ENCODE measurements around the gene TMEM135.
A peak's percentile ranks its signal among the peaks of the same experiment; 100 is the strongest.

TMEM135 gene

DNA sequence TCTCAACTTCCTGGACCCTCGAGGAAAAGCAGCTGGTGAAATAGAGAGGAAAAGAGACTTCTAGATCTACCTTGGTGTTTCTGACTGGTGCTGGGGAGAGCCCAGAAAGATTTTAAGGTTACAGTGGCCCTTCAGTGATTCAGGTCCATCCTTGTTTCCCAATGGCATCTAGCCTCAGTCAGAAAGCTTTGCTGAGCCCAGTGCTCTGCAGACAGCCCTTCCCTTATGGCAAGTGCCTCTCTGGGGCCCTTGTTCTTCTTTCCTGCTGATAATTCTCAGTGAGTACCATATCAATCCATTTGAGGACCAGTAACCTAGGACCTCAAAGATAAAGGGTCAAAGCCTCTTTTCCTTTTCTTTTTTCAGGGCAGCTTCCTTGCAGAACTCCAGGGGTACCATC lies 25.1 kb upstream of the TMEM135 start:
- Histone ChIP-seq H4K5ac (ENCODE audit: low read length) (no peak overlapping the region), H3K4me1 (ENCODE audit: control insufficient read depth, low read depth, low read length) (peaks cover 2% of the 10 kb centered on the region), H3K18ac (ENCODE audit: low read length) (no peak overlapping the region), H3K27me3 (ENCODE audit: insufficient read depth, low read length, poor library complexity) (no peaks in the 10 kb centered on the region), H2BK5ac (ENCODE audit: low read length) (no peak overlapping the region), H3K4me2 (ENCODE audit: low read length) (no peak overlapping the region), H2BK15ac (replicated peaks; ENCODE audit: low read depth) (no peak overlapping the region), H4K8ac (ENCODE audit: low read depth, low read length) (no peak overlapping the region), H3K4me3 (ENCODE audit: low read length) (no peak overlapping the region), H2AK5ac (ENCODE audit: low read length) (no peak overlapping the region), H3K9ac (ENCODE audit: low read length) (no peak overlapping the region), H3K36me3 (ENCODE audit: control insufficient read depth, insufficient read depth, low read length) (no peaks in the 10 kb centered on the region), H3K4ac (ENCODE audit: low read depth, low read length) (no peak overlapping the region), H3K27ac (ENCODE audit: low read depth, low read length) (no peak overlapping the region), H2BK120ac (ENCODE audit: low read depth, low read length) (no peak overlapping the region), H3K79me1 (ENCODE audit: low read length) (no peaks in the 10 kb centered on the region), H3K79me2 (ENCODE audit: control insufficient read depth, insufficient read depth, low read length) (no peaks in the 10 kb centered on the region), H3K23ac (ENCODE audit: low read length) (no peak overlapping the region), H3K56ac (ENCODE audit: low read length) (no peak overlapping the region)
- DNase-seq: no peak
- no CpG with 5 or more reads among the region's 1 CpG for WGBS (ENCODE audit: extremely low coverage, insufficient coverage, low lambda C conversion rate)

GRCh38 chr11:87013912-87014825 lies 23.6 kb upstream of the TMEM135 start:
- H3K27ac ChIP-seq (ENCODE audit: low read depth, low read length): no peak overlapping the region
- no peak overlapping the region for H3K18ac ChIP-seq (ENCODE audit: low read length)
- H3K4ac ChIP-seq (ENCODE audit: low read depth, low read length): no peak overlapping the region

GRCh38 chr11:87015645-87016044 lies 22.1 kb upstream of the TMEM135 start:
- Histone ChIP-seq H3K9ac (ENCODE audit: low read length) (no peak overlapping the region), H2AK5ac (ENCODE audit: low read length) (no peak overlapping the region), H3K27ac (ENCODE audit: low read depth, low read length) (no peak overlapping the region), H3K18ac (ENCODE audit: low read length) (no peak overlapping the region), H3K79me2 (ENCODE audit: control insufficient read depth, insufficient read depth, low read length) (no peaks in the 10 kb centered on the region), H3K4me1 (ENCODE audit: control insufficient read depth, low read depth, low read length) (peaks cover 7% of the 10 kb centered on the region), H2BK15ac (replicated peaks; ENCODE audit: low read depth) (no peak overlapping the region), H3K36me3 (ENCODE audit: control insufficient read depth, insufficient read depth, low read length) (no peaks in the 10 kb centered on the region), H4K8ac (ENCODE audit: low read depth, low read length) (no peak overlapping the region), H3K79me1 (ENCODE audit: low read length) (no peaks in the 10 kb centered on the region), H2BK5ac (ENCODE audit: low read length) (no peak overlapping the region), H3K27me3 (ENCODE audit: insufficient read depth, low read length, poor library complexity) (no peaks in the 10 kb centered on the region), H2BK120ac (ENCODE audit: low read depth, low read length) (no peak overlapping the region), H3K4ac (ENCODE audit: low read depth, low read length) (no peak overlapping the region), H3K4me3 (ENCODE audit: low read length) (no peak overlapping the region), H3K23ac (ENCODE audit: low read length) (no peak overlapping the region), H4K5ac (ENCODE audit: low read length) (no peak overlapping the region), H3K56ac (ENCODE audit: low read length) (no peak overlapping the region), H3K4me2 (ENCODE audit: low read length) (no peak overlapping the region)
- WGBS (ENCODE audit: extremely low coverage, insufficient coverage, low lambda C conversion rate): no CpG with 5 or more reads among the region's 10 CpGs
- no peak for DNase-seq

More at GRCh38 chr11:87013912-87014825, 23.6 kb upstream of the TMEM135 start:
- H3K79me1 ChIP-seq (ENCODE audit: low read length): no peaks in the 10 kb centered on the region
- H3K27me3 ChIP-seq (ENCODE audit: insufficient read depth, low read length, poor library complexity): no peaks in the 10 kb centered on the region
- H3K4me2 ChIP-seq (ENCODE audit: low read length): no peak overlapping the region
- no peaks in the 10 kb centered on the region for H3K79me2 ChIP-seq (ENCODE audit: control insufficient read depth, insufficient read depth, low read length)
- H3K4me3 ChIP-seq (ENCODE audit: low read length): no peak overlapping the region
- H2BK120ac ChIP-seq (ENCODE audit: low read depth, low read length): no peak overlapping the region
- H3K4me1 ChIP-seq (ENCODE audit: control insufficient read depth, low read depth, low read length): peaks cover 2% of the 10 kb centered on the region
- H2BK15ac ChIP-seq (replicated peaks; ENCODE audit: low read depth): no peak overlapping the region
- H2BK5ac ChIP-seq (ENCODE audit: low read length): no peak overlapping the region
- no peak overlapping the region for H2AK5ac ChIP-seq (ENCODE audit: low read length)
- H3K56ac ChIP-seq (ENCODE audit: low read length): no peak overlapping the region
- no peak overlapping the region for H4K8ac ChIP-seq (ENCODE audit: low read depth, low read length)
- no peak overlapping the region for H3K9ac ChIP-seq (ENCODE audit: low read length)
- WGBS (ENCODE audit: extremely low coverage, insufficient coverage, low lambda C conversion rate): no CpG with 5 or more reads among the region's 5 CpGs
- H4K5ac ChIP-seq (ENCODE audit: low read length): no peak overlapping the region
- H3K23ac ChIP-seq (ENCODE audit: low read length): no peak overlapping the region
- H3K36me3 ChIP-seq (ENCODE audit: control insufficient read depth, insufficient read depth, low read length): no peaks in the 10 kb centered on the region
- DNase-seq: no peak

GRCh38 chr11:87019613-87020271 lies 18.0 kb upstream of the TMEM135 start:
- H3K56ac ChIP-seq (ENCODE audit: low read length): peak overlapping the region; percentile 44
- H3K4me2 ChIP-seq (ENCODE audit: low read length): no peak overlapping the region
- no peak overlapping the region for H2AK5ac ChIP-seq (ENCODE audit: low read length)
- H2BK5ac ChIP-seq (ENCODE audit: low read length): no peak overlapping the region
- no peak overlapping the region for H2BK120ac ChIP-seq (ENCODE audit: low read depth, low read length)
- peak overlapping the region; percentile 34 for H4K5ac ChIP-seq (ENCODE audit: low read length)
- no peaks in the 10 kb centered on the region for H3K27me3 ChIP-seq (ENCODE audit: insufficient read depth, low read length, poor library complexity)
- no peak for DNase-seq
- H3K27ac ChIP-seq (ENCODE audit: low read depth, low read length): no peak overlapping the region
- H3K4me1 ChIP-seq (ENCODE audit: control insufficient read depth, low read depth, low read length): peaks cover 7% of the 10 kb centered on the region
- no peak overlapping the region for H3K23ac ChIP-seq (ENCODE audit: low read length)
- no peaks in the 10 kb centered on the region for H3K79me2 ChIP-seq (ENCODE audit: control insufficient read depth, insufficient read depth, low read length)
- no peak overlapping the region for H3K18ac ChIP-seq (ENCODE audit: low read length)
- H2BK15ac ChIP-seq (replicated peaks; ENCODE audit: low read depth): no peak overlapping the region
- no peaks in the 10 kb centered on the region for H3K79me1 ChIP-seq (ENCODE audit: low read length)
- H3K36me3 ChIP-seq (ENCODE audit: control insufficient read depth, insufficient read depth, low read length): no peaks in the 10 kb centered on the region
- H3K4me3 ChIP-seq (ENCODE audit: low read length): no peak overlapping the region
- WGBS (ENCODE audit: extremely low coverage, insufficient coverage, low lambda C conversion rate): no CpG with 5 or more reads among the region's 1 CpG
- H4K8ac ChIP-seq (ENCODE audit: low read depth, low read length): no peak overlapping the region
- H3K4ac ChIP-seq (ENCODE audit: low read depth, low read length): no peak overlapping the region
- no peak overlapping the region for H3K9ac ChIP-seq (ENCODE audit: low read length)

DNA sequence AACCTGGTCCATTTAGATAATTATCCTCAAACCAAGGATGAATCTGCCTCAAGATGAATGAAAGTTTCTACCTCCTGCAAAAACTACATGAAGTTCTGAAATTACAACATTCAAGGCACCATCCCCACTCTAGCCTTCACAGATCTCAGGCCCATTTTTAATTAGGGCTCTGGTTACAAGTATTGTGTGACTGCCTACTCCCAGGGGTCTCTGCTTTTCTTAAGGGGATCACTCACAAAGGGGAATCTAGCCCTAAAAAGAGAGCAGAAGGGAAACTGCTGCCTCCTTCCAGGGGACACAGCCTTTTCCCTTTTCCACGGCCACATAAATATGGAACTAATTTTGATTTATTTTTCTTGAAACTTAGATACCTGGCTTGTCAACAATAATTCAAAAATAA lies 17.4 kb upstream of the TMEM135 start:
- Histone ChIP-seq H2AK5ac (ENCODE audit: low read length) (no peak overlapping the region), H3K23ac (ENCODE audit: low read length) (no peak overlapping the region), H3K4me2 (ENCODE audit: low read length) (no peak overlapping the region), H4K5ac (ENCODE audit: low read length) (no peak overlapping the region), H3K36me3 (ENCODE audit: control insufficient read depth, insufficient read depth, low read length) (no peaks in the 10 kb centered on the region), H3K4me3 (ENCODE audit: low read length) (no peak overlapping the region), H3K9ac (ENCODE audit: low read length) (no peak overlapping the region), H3K79me1 (ENCODE audit: low read length) (no peaks in the 10 kb centered on the region), H3K56ac (ENCODE audit: low read length) (no peak overlapping the region), H2BK15ac (replicated peaks; ENCODE audit: low read depth) (no peak overlapping the region), H2BK120ac (ENCODE audit: low read depth, low read length) (peak overlapping the region; percentile 75), H3K4ac (ENCODE audit: low read depth, low read length) (no peak overlapping the region), H3K79me2 (ENCODE audit: control insufficient read depth, insufficient read depth, low read length) (no peaks in the 10 kb centered on the region), H4K8ac (ENCODE audit: low read depth, low read length) (no peak overlapping the region), H3K18ac (ENCODE audit: low read length) (no peak overlapping the region), H3K27ac (ENCODE audit: low read depth, low read length) (no peak overlapping the region), H2BK5ac (ENCODE audit: low read length) (no peak overlapping the region), H3K4me1 (ENCODE audit: control insufficient read depth, low read depth, low read length) (peaks cover 7% of the 10 kb centered on the region), H3K27me3 (ENCODE audit: insufficient read depth, low read length, poor library complexity) (no peaks in the 10 kb centered on the region)
- no CpG with 5 or more reads among the region's 1 CpG for WGBS (ENCODE audit: extremely low coverage, insufficient coverage, low lambda C conversion rate)
- DNase-seq: no peak
